IgD-negative memory B cell (primary cell): ENCODE data around the gene AQP4. TPM values are rescaled to one million over a fixed set of nuclear protein-coding genes. Genes with fewer than 3 reads are reported as not detected.
A peak's percentile ranks its signal among the peaks of the same experiment; 100 is the strongest.

Experiments
- H3K27ac Mint-ChIP-seq, 3 donors: one replicate each; pipeline ENCODE4 v1.8.0; 2020 to 2022; ENCODE audit warnings: mild to moderate bottlenecking in 3 of 3, mixed read lengths in 3 of 3, moderate library complexity in 1 of 3
- H3K27me3 Mint-ChIP-seq: one replicate; pipeline ENCODE4 v1.8.0; 2021; ENCODE audit warnings: mixed read lengths
- H3K36me3 Mint-ChIP-seq: one replicate; pipeline ENCODE4 v1.8.0; 2020; ENCODE audit warnings: mild to moderate bottlenecking, mixed read lengths
- H3K4me1 Mint-ChIP-seq, 3 donors: one replicate each; pipeline ENCODE4 v1.8.0; 2020 to 2022; ENCODE audit warnings: mixed read lengths in 3 of 3, mild to moderate bottlenecking in 1 of 3
- H3K4me3 Mint-ChIP-seq, 4 donors: one replicate each; pipeline ENCODE4 v1.8.0; 2020 to 2022; ENCODE audit warnings: mild to moderate bottlenecking in 4 of 4, mixed read lengths in 4 of 4, moderate library complexity in 3 of 4
- H3K9me3 Mint-ChIP-seq, 3 donors: one replicate each; pipeline ENCODE4 v1.8.0; 2020 to 2021; ENCODE audit warnings: mixed read lengths in 3 of 3, mild to moderate bottlenecking in 1 of 3
- polyA plus RNA-seq: library from polyadenylated mRNA; unstranded; fragments of 300-500 nt; fragmentation: Illumina TruSeq; gene quantifications from one replicate; pipeline ENCODE4 v1.2.3, GENCODE V29; 2021

Gene AQP4
- polyA plus RNA-seq, 1 donor from 2014 or later, result not detected

DNA sequence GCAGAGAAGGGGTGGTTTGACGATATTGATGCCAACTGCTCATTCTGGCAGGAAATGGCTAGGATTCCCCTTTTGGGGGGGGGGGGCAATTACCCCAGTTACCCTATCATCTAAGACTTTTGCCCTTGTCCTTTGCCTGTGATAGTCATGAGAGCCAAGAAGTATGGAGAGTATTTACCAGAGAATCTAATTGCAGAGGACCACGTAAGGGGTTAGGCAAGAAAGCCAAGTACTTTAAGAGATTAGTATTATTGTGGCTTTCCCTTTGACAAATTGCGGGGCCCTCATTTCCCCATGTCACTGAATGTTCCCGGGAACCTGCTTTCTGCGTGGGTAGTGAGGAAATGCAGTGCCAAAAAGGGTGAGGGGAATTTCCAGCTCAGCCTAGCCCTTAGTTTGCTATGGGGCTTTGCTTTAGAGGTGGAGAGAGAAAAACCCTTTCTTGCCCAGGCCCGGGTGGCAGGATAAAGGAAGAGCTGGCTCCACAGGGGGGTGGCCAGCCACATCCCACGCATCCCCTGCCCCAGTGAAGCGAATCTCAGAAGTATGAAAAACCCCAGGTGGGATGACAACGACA, 1.5 kb downstream of the AQP4 start:
- no peak overlapping the region for H3K27ac Mint-ChIP-seq
- H3K27me3 Mint-ChIP-seq, result peaks cover 13% of the 10 kb centered on the region
- peak overlapping the region in 1 of 4 donors; percentile 51 for H3K4me3 Mint-ChIP-seq
- no peaks in the 10 kb centered on the region for H3K36me3 Mint-ChIP-seq
- no peaks in the 10 kb centered on the region for H3K9me3 Mint-ChIP-seq
- H3K4me1 Mint-ChIP-seq, result peaks cover 0 to 2% (median 1%) of the 10 kb centered on the region in 3 donors

DNA sequence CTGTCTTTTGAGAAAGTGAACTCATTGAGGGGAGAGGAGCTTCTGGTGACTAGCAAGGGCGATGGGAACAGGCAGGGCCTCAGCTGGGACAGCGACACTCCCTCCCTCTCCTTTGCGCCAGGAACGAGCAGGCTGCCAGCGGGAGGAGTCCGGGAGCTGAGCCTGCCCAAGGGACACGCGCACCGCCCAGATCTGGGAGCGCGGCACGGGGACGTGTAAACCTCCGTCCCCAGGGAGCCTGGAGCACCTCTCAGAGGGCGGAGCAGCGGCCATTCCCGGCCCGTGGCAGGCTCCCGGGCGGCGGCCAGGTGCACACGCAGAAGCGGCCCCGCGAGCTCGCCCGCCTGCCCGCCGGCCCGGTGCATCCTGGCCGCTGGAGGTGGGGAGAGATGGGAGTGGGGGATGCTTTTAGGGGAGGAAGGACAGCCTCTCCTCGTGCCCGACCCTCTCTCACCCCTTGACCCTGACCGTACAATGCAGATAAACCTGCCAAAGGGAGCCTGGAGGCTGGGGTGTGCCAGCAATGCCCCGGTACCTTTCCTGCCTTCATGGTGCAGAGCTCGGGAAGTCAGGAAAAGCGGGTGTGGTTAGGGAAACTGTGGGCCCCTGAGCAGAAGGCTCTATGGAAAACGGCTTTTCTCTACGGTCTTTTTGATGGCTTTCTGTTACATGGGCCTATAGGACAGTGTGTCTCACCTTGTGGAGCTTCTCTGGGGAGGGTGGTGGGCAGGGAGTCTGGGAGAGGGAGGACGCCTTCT, 2.2 kb downstream of the AQP4 start:
- H3K36me3 Mint-ChIP-seq, result no peaks in the 10 kb centered on the region
- H3K27ac Mint-ChIP-seq, result no peak overlapping the region
- H3K4me3 Mint-ChIP-seq, result no peak overlapping the region
- peaks cover 13% of the 10 kb centered on the region for H3K27me3 Mint-ChIP-seq
- peaks cover 0 to 2% (median 1%) of the 10 kb centered on the region in 3 donors for H3K4me1 Mint-ChIP-seq
- no peaks in the 10 kb centered on the region for H3K9me3 Mint-ChIP-seq

DNA sequence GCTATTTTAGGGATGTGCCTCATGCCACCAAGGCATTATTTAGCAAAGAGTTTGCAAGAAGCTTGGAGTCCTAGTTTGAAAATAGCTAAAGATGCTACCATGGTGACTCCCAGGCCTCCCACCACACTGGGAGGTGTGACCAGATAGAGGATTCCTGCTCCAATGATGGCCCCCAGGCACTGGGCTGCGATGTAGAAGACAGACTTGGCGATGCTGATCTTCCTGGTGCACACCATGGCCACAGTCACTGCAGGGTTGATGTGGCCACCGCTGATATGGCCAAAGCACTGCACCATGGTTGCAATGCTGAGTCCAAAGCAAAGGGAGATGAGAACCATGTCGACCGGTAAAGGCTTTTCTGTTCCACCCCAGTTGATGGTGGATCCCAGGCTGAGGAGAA, 3.4 kb downstream of the AQP4 start:
- Mint-ChIP-seq H3K27me3 (peaks cover 13% of the 10 kb centered on the region), H3K4me1 (peaks cover 0 to 2% (median 1%) of the 10 kb centered on the region in 3 donors), H3K4me3 (no peak overlapping the region), H3K27ac (no peak overlapping the region), H3K9me3 (no peaks in the 10 kb centered on the region), H3K36me3 (no peaks in the 10 kb centered on the region)

DNA sequence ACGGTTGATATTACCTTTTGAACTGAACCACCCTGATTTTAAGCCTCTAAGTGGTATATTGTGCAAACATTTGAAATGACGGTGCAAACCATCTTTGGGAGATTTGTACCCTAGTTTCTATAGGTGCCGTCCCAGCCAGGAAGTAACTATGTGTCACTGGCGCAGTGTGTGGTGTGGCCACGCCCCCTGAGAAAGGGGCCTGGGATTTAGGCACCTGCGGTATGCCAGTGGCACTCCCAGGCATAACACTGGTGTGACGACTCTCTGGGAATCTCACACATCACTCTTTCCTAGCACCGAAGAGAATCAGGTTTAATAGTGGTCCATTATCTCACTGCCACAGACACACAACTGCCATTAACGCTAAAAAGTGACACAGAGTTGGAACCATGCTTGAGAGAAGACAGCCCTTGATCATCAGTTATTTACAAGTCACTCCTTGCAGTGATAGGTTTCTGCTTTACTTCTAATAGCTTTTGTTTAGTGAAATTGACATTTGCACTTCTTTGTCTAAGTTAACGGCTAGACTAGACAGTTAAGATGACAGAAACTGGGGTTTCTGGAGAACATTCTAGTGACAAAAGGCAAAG, 11.1 kb downstream of the AQP4 start:
- Mint-ChIP-seq H3K9me3 (peaks cover 2 to 10% (median 4%) of the 10 kb centered on the region in 3 donors), H3K27ac (no peak overlapping the region), H3K36me3 (peaks cover 4% of the 10 kb centered on the region), H3K27me3 (no peaks in the 10 kb centered on the region), H3K4me1 (no peaks in the 10 kb centered on the region), H3K4me3 (no peak overlapping the region)

DNA sequence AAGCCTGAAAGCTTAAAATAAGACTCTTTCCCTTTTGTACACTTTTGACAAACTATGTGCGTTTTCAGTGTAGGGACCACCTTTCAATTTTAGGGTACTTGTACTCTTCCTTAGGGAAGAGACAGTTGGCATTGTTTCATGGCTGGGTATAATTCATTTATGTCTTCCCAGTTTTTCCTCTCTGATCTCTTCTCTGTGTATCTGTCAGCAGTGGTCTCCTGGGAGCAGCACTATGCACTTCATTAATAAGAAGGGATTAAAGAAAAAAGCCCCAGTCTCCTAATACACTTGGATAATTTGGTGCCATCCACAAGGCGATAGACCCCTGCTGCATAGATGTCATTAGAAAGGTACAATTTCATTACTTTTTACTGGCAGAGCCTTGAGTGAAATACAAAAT, 12.1 kb downstream of the AQP4 start:
- H3K4me3 Mint-ChIP-seq, result no peak overlapping the region
- no peaks in the 10 kb centered on the region for H3K4me1 Mint-ChIP-seq
- H3K36me3 Mint-ChIP-seq, result peaks cover 4% of the 10 kb centered on the region
- H3K9me3 Mint-ChIP-seq, result peaks cover 2 to 12% (median 4%) of the 10 kb centered on the region in 3 donors
- no peak overlapping the region for H3K27ac Mint-ChIP-seq
- H3K27me3 Mint-ChIP-seq, result no peaks in the 10 kb centered on the region

DNA sequence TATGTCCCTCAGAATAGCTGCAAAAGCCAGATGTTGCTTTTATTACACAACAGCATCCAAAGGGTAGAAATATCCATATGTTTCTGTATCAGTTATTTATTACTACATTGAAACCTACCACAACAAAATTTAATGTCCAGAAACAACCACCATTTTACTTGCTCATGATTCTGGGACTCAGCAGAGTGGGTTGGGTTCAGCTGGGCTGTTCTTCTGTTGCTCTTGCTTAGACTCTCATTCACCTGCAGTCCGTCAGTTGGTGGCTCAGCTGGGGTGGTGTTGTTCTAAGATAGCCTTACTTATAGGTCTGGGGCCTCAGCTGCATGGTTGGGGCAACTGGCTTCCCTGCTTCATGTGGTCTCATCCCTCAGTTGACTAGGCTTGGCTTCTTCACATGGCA, 21.7 kb downstream of the AQP4 start:
- no peaks in the 10 kb centered on the region for H3K36me3 Mint-ChIP-seq
- peaks cover 0 to 5% (median 0%) of the 10 kb centered on the region in 3 donors for H3K9me3 Mint-ChIP-seq
- H3K27me3 Mint-ChIP-seq, result no peaks in the 10 kb centered on the region
- no peak overlapping the region for H3K27ac Mint-ChIP-seq
- H3K4me3 Mint-ChIP-seq, result no peak overlapping the region
- no peaks in the 10 kb centered on the region for H3K4me1 Mint-ChIP-seq

DNA sequence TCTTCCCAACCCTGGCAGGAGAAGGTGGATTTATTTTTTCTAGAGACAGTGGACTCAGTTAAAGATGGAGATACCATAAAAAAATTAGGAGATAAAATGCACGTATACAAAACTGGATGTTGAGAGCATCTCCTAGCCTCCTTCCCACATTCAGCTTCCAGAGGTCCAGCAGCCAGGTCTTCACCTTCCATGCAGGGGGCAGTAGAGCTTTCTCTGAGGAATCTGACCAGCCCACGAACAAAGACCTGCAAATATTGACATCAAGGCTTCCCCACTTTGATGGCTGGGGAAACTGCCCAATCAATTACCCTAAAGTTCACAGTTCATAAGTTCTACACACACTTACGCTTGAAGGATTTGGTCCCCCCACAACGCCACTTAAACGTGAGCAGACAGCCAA, 24.5 kb downstream of the AQP4 start:
- no peaks in the 10 kb centered on the region for H3K4me1 Mint-ChIP-seq
- H3K36me3 Mint-ChIP-seq, result no peaks in the 10 kb centered on the region
- no peak overlapping the region for H3K4me3 Mint-ChIP-seq
- no peak overlapping the region for H3K27ac Mint-ChIP-seq
- peaks cover 0 to 5% (median under 1%) of the 10 kb centered on the region in 3 donors for H3K9me3 Mint-ChIP-seq
- no peaks in the 10 kb centered on the region for H3K27me3 Mint-ChIP-seq

DNA sequence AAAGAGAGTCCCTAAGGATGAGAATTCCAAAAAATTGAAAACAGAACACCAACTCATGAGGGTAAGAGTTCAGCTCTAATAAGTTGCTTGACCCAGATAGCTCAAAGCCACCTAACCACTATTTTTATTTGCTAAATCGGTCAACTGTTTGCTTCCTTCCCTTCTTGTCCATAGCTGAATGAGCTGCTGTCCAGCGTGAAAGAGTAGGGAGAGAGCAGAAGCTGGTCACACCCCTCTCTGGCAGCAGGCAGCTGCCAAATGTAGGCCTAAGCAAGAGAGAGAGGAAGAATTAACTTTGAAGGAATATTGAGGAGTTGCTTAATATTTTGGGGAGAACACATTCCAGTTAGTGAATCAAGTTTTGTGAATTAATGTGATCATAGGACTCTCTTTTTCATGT, 25.9 kb downstream of the AQP4 start:
- H3K27me3 Mint-ChIP-seq, result no peaks in the 10 kb centered on the region
- H3K4me3 Mint-ChIP-seq, result no peak overlapping the region
- H3K27ac Mint-ChIP-seq, result no peak overlapping the region
- H3K9me3 Mint-ChIP-seq, result peaks cover 0 to 4% (median 2%) of the 10 kb centered on the region in 3 donors
- no peaks in the 10 kb centered on the region for H3K4me1 Mint-ChIP-seq
- no peaks in the 10 kb centered on the region for H3K36me3 Mint-ChIP-seq

DNA sequence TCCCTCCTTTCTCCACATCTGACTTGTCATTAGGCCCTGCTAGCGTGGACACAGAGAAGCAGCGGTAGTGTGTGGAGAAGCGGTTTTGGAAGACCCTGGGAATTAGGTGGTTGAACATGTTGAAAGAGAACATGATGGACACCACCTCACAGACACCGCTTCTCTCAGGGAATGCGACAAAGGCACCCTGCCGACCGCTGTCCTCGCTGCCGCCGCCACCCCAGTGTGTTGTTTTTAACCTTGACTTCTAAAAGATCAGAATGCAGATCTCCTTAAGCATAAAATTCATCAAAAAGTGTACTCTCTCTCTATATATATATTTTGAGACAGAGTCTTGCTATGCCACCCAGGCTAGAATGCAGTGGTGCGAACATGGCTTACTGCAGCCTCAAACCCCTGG, 33.2 kb downstream of the AQP4 start:
- no peak overlapping the region for H3K27ac Mint-ChIP-seq
- no peak overlapping the region for H3K4me3 Mint-ChIP-seq
- no peaks in the 10 kb centered on the region for H3K27me3 Mint-ChIP-seq
- H3K9me3 Mint-ChIP-seq, result peaks cover 0 to 4% (median 0%) of the 10 kb centered on the region in 3 donors
- H3K36me3 Mint-ChIP-seq, result no peaks in the 10 kb centered on the region
- H3K4me1 Mint-ChIP-seq, result no peaks in the 10 kb centered on the region

DNA sequence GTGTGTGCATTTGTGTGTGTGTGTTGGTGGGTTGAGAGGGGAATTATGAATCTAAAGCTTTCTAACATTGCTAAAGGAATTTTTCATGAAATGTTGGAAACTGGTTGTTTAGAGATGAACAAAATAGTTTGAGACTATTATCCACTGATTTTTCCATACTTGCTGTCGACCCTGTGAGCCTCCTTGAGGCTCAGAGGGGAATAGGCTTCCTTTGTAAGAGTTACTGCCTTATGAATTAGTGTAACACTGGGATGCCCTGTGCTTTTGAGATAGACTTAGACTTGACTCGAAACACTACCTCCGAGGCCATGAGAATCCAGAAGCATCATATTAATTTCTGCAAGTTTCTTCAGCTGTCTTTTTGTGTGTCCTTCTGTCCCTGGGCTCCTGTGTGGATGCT, 37.9 kb downstream of the AQP4 start:
- Mint-ChIP-seq H3K9me3 (no peaks in the 10 kb centered on the region), H3K36me3 (no peaks in the 10 kb centered on the region), H3K4me1 (no peaks in the 10 kb centered on the region), H3K4me3 (no peak overlapping the region), H3K27me3 (no peaks in the 10 kb centered on the region), H3K27ac (no peak overlapping the region)

DNA sequence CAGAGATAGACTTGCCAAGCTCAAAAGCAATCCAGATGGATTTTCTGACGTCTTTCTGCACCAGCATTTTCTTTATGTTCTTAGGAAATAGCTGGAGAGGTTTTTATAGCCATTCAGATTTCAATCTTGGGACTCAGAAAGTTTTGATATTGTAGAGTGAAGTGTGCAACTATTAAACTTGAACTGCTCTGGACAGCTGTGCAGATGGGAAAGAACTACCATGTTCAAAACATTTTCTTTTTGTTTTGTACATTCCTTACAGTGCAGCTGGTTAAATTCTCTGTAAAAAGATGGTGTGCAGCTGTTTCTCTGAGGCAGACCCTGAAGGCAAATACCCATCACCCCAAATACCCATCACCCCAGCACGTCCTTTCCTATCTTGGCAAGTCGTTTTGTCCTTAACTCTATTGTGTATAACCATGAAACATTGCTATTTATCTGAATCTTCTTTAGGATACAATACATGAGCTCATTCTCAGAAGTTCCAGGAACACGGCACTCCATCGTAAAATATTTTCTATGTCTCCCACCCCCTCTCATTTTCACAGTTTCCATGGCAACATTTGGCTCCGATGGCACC, 38.8 kb downstream of the AQP4 start:
- no peak overlapping the region for H3K27ac Mint-ChIP-seq
- no peaks in the 10 kb centered on the region for H3K27me3 Mint-ChIP-seq
- H3K4me1 Mint-ChIP-seq, result no peaks in the 10 kb centered on the region

DNA sequence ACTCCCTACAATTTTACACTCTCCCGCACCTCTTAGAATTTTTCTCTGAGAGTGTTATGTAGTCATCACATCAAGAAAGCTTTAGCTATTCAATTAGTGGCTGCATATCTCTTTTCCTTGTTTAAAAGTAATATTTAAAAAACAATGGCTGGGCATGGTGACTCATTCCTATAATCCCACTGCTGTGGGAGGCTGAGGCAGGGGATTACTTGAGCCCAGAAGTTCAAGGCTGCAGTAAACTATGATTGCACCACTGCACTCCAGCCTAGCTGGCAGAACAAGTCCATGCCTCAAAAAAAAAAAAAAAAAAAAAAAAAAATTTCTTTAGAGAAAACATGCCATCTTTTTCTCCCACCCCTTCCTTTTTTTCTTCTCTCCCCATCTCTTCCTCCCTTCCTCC, 44.3 kb downstream of the AQP4 start:
- Mint-ChIP-seq H3K36me3 (no peaks in the 10 kb centered on the region), H3K9me3 (peaks cover 5 to 23% (median 15%) of the 10 kb centered on the region in 3 donors), H3K4me3 (no peak overlapping the region), H3K27ac (no peak overlapping the region), H3K27me3 (no peaks in the 10 kb centered on the region), H3K4me1 (no peaks in the 10 kb centered on the region)

More for the DNA sequence above, 38.8 kb downstream of the AQP4 start:
- Mint-ChIP-seq H3K9me3 (no peaks in the 10 kb centered on the region), H3K4me3 (no peak overlapping the region), H3K36me3 (no peaks in the 10 kb centered on the region)

DNA sequence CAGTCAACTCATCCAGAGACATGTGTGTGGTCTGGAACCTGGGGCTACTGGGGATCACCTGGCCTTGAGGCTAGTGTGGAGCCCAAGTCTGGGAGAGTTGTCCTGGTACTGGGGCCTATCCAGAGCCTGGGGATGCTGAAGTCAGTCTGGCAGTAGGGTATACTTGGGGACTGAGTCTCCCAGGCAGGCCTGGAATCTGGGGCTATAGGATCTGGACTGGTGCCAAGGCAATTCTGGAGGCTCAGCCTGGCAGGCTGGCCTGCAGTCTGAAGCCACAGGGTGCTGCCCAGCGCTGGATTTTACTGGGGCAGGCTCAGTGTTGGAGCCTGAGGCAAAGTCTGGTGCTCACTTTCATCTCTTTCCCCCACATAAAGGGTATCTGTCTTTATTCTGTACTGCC, 46.5 kb downstream of the AQP4 start:
- Mint-ChIP-seq H3K36me3 (no peaks in the 10 kb centered on the region), H3K27me3 (no peaks in the 10 kb centered on the region), H3K27ac (no peak overlapping the region), H3K9me3 (peaks cover 6 to 24% (median 15%) of the 10 kb centered on the region in 3 donors), H3K4me3 (no peak overlapping the region), H3K4me1 (no peaks in the 10 kb centered on the region)

DNA sequence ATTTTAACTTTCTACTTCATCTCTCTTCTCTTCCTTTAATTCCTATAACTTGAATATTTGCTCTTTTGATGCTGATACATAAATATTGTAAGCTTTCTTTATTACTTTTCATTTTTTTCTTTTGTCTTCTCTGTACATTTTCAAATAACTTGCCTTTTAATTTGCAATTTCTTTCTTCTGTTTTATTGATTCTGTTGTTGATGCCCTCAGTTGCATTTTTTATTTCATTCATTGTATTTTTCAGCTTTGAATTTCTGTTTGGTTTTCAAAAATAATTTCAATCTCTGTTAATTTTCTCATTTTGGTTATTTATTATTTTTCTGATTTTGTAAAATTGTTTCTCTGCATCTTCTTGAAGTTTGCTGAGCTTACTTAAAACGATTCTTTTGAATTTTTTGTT, 47.0 kb downstream of the AQP4 start:
- Mint-ChIP-seq H3K4me3 (no peak overlapping the region), H3K27ac (no peak overlapping the region), H3K4me1 (no peaks in the 10 kb centered on the region), H3K9me3 (peaks cover 7 to 24% (median 15%) of the 10 kb centered on the region in 3 donors), H3K27me3 (no peaks in the 10 kb centered on the region), H3K36me3 (no peaks in the 10 kb centered on the region)

DNA sequence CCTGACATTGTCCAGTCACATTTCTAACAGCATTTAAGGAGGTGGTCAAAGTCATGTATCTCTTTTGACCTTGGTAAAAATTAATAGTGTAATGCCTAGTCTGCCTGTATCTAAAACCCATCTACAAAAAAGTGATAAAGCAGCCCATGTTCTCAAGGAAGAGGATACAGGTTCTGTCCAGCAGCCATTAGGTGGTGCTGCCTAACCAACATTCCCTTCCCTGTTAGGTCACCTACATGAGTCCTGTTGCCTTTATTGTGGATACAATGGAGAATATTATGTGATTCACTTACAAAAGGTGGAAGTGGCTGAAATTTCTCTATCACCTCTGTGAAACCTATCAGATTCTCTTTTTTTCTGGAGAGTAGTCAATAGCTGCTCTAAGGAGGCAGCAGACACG, 52.5 kb downstream of the AQP4 start:
- Mint-ChIP-seq H3K9me3 (peaks cover 5 to 10% (median 9%) of the 10 kb centered on the region in 3 donors), H3K27me3 (peaks cover 2% of the 10 kb centered on the region), H3K4me3 (no peak overlapping the region), H3K27ac (no peak overlapping the region), H3K36me3 (no peaks in the 10 kb centered on the region), H3K4me1 (no peaks in the 10 kb centered on the region)
